Lung (tissue), 12 donors: ENCODE data around the gene KCNMB2. TPM values are rescaled to one million over a fixed set of nuclear protein-coding genes. Genes with fewer than 3 reads are reported as not detected.

Source experiments
- ATAC-seq: fragments of 200-7000 bp; cut with Tn5 transposase; one replicate; pipeline ENCODE4 v1.9.1; 2020; ENCODE audit warnings: moderate number of reproducible peaks; ENCODE audit not compliant: insufficient read depth, low FRiP score
- DNase-seq, 3 donors: peaks; one replicate each; pipeline ENCODE4 v3.0.0-alpha.2; 2013 to 2017
- H3K27ac ChIP-seq, 2 donors: one replicate each; pipeline ENCODE4 v1.5.1; 2013; ENCODE audit warnings: mild to moderate bottlenecking in 2 of 2, moderate library complexity in 2 of 2, control low read depth in 1 of 2, inconsistent platforms in 1 of 2, low read depth in 1 of 2, low read length in 1 of 2
- H3K27me3 ChIP-seq, 3 donors: one replicate each; pipeline ENCODE4 v1.5.1; 2013; ENCODE audit warnings: low read length in 2 of 3; ENCODE audit not compliant: control insufficient read depth in 3 of 3, insufficient read depth in 3 of 3
- H3K36me3 ChIP-seq, 4 donors: one replicate each; pipeline ENCODE4 v1.5.1; 2013; ENCODE audit warnings: low read length in 4 of 4, mild to moderate bottlenecking in 1 of 4, moderate library complexity in 1 of 4; ENCODE audit not compliant: control insufficient read depth in 4 of 4, insufficient read depth in 4 of 4
- H3K4me1 ChIP-seq, 5 donors: one replicate each; pipeline ENCODE4 v1.5.1; 2013; ENCODE audit warnings: low read length in 5 of 5, mild to moderate bottlenecking in 2 of 5, moderate library complexity in 1 of 5; ENCODE audit not compliant: control insufficient read depth in 5 of 5, insufficient read depth in 5 of 5
- H3K4me3 ChIP-seq: one replicate; pipeline ENCODE4 v1.5.1; 2013; ENCODE audit warnings: mild to moderate bottlenecking, control low read depth, moderate library complexity
- H3K9ac ChIP-seq, 2 donors: one replicate each; pipeline ENCODE4 v1.5.1; 2013; ENCODE audit warnings: low read length in 2 of 2, control low read depth in 1 of 2; ENCODE audit not compliant: insufficient read depth in 1 of 2
- H3K9me3 ChIP-seq, 4 donors: one replicate each; pipeline ENCODE4 v1.5.1; 2013; ENCODE audit warnings: low read length in 3 of 4, mild to moderate bottlenecking in 1 of 4, moderate library complexity in 1 of 4; ENCODE audit not compliant: control insufficient read depth in 4 of 4, insufficient read depth in 3 of 4
- CTCF ChIP-seq: IDR thresholded peaks from 2 replicates; pipeline ENCODE4 v1.5.1; 2012; ENCODE audit warnings: mild to moderate bottlenecking; ENCODE audit errors: control extremely low read depth, extremely low read depth
- WGBS, 2 donors: extraction: QIAGEN DNeasy Blood & Tissue Kit; methylation state at CpG; one replicate each; pipeline ENCODE4 v1.1.7; 2013; 5-methylcytosine and 5-hydroxymethylcytosine counted together
- polyA plus RNA-seq, 2 donors: library from polyadenylated mRNA; stranded (reverse); fragments of 200-250 nt; gene quantifications; one replicate each; pipeline ENCODE4 v1.2.1, GENCODE V29; 2013
- total RNA-seq, 2 donors: library from RNA; depleted of rRNA in 1 of 2; stranded (reverse); fragments of >200 nt in 1 of 2; gene quantifications; one replicate each; pipeline ENCODE4 v1.2.1, GENCODE V29; 2014 to 2021
- donor health status: control.
- donor health status: control.
- donor health status: Bipolar disorder and iron deficiency.
- donor health status: healthy.
- donor health status: DM: yes; HTN: yes; CAD: no.

KCNMB2 gene
- total and polyA plus RNA-seq, 4 donors = 0.62 to 12.2 (median 1.2) TPM

DNA sequence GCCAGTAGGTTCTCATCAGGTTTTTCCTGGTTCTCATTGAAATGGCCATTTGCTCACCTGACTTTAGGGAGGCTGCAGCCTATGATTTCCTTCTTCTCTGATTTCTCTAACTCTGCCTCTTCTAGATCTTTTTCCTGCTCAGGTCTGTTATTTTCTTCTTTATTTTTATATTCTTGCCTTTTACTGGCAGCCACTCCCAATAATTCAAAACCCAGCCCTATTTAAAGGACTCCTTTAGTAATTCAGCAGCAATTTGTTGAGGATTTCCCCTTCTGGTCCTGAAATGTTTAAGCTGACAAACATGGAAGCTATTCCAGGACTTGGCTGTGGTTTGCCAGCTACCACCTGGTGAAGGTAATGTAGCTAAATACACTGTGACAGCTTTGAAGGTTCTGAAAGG is 333.8 kb downstream of the KCNMB2 start:
- no peak overlapping the region for H3K9ac ChIP-seq
- ATAC-seq = no peak
- H3K9me3 ChIP-seq = no peaks in the 10 kb centered on the region
- no peaks in the 10 kb centered on the region for H3K27me3 ChIP-seq
- no peaks in the 10 kb centered on the region for H3K36me3 ChIP-seq
- no peak for DNase-seq
- no peak for TF ChIP-seq CTCF
- H3K4me3 ChIP-seq = no peak overlapping the region
- no peak overlapping the region for H3K27ac ChIP-seq
- H3K4me1 ChIP-seq = peaks cover 0 to 6% (median 3%) of the 10 kb centered on the region in 5 donors

DNA sequence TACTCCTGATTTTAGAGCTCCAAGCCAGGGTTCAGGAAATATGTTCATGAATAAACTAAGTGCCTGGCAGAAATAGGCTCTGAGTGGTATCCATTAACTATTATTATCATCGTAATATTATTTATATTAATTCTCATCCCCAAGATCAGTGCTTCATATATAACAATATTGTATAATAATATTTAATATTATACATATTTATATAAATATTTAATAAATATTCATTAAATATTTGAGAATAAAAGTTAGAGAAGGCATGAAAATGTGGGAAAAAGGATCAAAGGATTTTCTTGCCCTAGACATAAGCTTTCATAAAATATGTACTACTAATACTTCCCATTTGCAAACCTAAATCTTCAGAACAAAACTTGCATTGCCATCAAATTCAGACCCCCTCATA is 338.9 kb downstream of the KCNMB2 start:
- peaks cover 0 to 7% (median 0%) of the 10 kb centered on the region in 5 donors for H3K4me1 ChIP-seq
- TF ChIP-seq CTCF = no peak
- H3K27me3 ChIP-seq = no peaks in the 10 kb centered on the region
- no peak for ATAC-seq
- no peaks in the 10 kb centered on the region for H3K36me3 ChIP-seq
- no peak overlapping the region for H3K27ac ChIP-seq
- no peaks in the 10 kb centered on the region for H3K9me3 ChIP-seq
- H3K9ac ChIP-seq = no peak overlapping the region
- no peak overlapping the region for H3K4me3 ChIP-seq
- no peak for DNase-seq
- WGBS, 2 donors = 85 to 86% methylated on average over 1 of the region's 1 CpG

GRCh38 chr3:178875836-178876235 is 339.6 kb downstream of the KCNMB2 start:
- peaks cover 0 to 5% (median 0%) of the 10 kb centered on the region in 5 donors for H3K4me1 ChIP-seq
- H3K27me3 ChIP-seq = no peaks in the 10 kb centered on the region
- no peak overlapping the region for H3K27ac ChIP-seq
- 60 to 67% methylated on average over 5 of the region's 5 CpGs for WGBS, 2 donors
- H3K9ac ChIP-seq = no peak overlapping the region
- no peaks in the 10 kb centered on the region for H3K9me3 ChIP-seq
- TF ChIP-seq CTCF = no peak
- DNase-seq = peak; percentile 17 to 70 (median 62)
- H3K4me3 ChIP-seq = no peak overlapping the region
- H3K36me3 ChIP-seq = no peaks in the 10 kb centered on the region
- ATAC-seq = no peak

GRCh38 chr3:178880274-178880673 is 344.0 kb downstream of the KCNMB2 start:
- no peaks in the 10 kb centered on the region for H3K27me3 ChIP-seq
- WGBS, 2 donors = 56 to 84% methylated on average over 1 of the region's 1 CpG
- no peak for DNase-seq
- no peak overlapping the region for H3K9ac ChIP-seq
- no peaks in the 10 kb centered on the region for H3K9me3 ChIP-seq
- no peaks in the 10 kb centered on the region for H3K36me3 ChIP-seq
- peaks cover 0 to 4% (median 0%) of the 10 kb centered on the region in 5 donors for H3K4me1 ChIP-seq
- no peak overlapping the region for H3K27ac ChIP-seq
- ATAC-seq = no peak
- H3K4me3 ChIP-seq = no peak overlapping the region
- no peak for TF ChIP-seq CTCF
